GM23338 (cell line): ENCODE measurements around the gene PADI1.

Experiments used
- CTCF ChIP-seq, 2 experiments: fragments of 200-600 bp in 1 of 2; sonication (generic) in 1 of 2; conservative IDR thresholded peaks; 2 replicates each; pipeline versions ENCODE4 v1.5.1 to v1.6.1; 2016 to 2017; ENCODE audit warnings: antibody characterized with exemption in 2 of 2, low read depth in 2 of 2, mild to moderate bottlenecking in 2 of 2, moderate library complexity in 1 of 2
- EZH2 ChIP-seq: fragments of 200-600 bp; sonication (generic); IDR thresholded peaks from one replicate; pipeline ENCODE4 v1.8.0; 2017; ENCODE audit warnings: antibody characterized with exemption, mild to moderate bottlenecking, low read depth; ENCODE audit not compliant: unreplicated experiment
- POLR2AphosphoS5 ChIP-seq: IDR thresholded peaks from 2 replicates; pipeline ENCODE4 v1.6.1; 2016; ENCODE audit warnings: antibody characterized with exemption, low read depth
- REST ChIP-seq: IDR thresholded peaks from one replicate; pipeline ENCODE4 v1.6.1; 2018; ENCODE audit warnings: antibody characterized with exemption; ENCODE audit not compliant: unreplicated experiment

GRCh38 chr1:17189632-17189990 is 15.3 kb upstream of the PADI1 start:
- TF ChIP-seq POLR2AphosphoS5 (no peak), CTCF (conservative IDR thresholded peaks at IDR 0.05; ENCODE audit: low read depth in 2 of 2) (no peak), EZH2 (no peak), REST (no peak)
